NK-92 (cell line): Measurements from ENCODE around the gene GFAP.

Source experiments
- DNase-seq: peaks from one replicate; lab custom pipeline; 2025; ENCODE audit not compliant: unreplicated experiment; lab: John Stamatoyannopoulos, UW

The GFAP gene

GRCh38 chr17:44867841-44868240 lies 47.5 kb downstream of the GFAP start:
- DNase-seq = no peak

DNA sequence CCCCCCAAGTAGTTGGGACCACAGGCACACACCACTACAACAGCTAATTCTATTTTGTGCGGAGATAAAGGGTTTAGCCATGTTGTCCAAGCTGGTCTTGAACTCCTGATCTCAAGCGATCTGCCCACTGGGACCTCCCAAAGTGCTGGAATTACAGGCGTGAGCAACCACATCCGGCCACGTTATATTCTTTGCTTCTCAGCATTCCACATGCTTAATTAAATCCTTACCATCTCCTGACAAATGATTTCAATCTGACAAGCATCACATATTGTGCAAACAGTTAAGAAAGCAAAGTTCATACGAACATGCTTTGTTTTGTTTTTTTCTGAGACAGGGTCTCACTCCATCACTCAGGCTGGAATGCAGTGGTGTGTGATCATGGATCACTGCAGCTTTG lies 49.4 kb downstream of the GFAP start:
- no peak for DNase-seq

GRCh38 chr17:44865231-44865660 lies 50.1 kb downstream of the GFAP start:
- no peak for DNase-seq

GRCh38 chr17:44864831-44865230 lies 50.5 kb downstream of the GFAP start:
- DNase-seq = no peak

- no peak for DNase-seq
Measured at GRCh38 chr17:44863061-44863918, 52.0 kb downstream of the GFAP start.

GRCh38 chr17:44862278-44862914 lies 52.9 kb downstream of the GFAP start:
- DNase-seq = no peak

- no peak for DNase-seq
Measured at GRCh38 chr17:44859701-44860100, 55.6 kb downstream of the GFAP start.

GRCh38 chr17:44854192-44854591 lies 61.1 kb downstream of the GFAP start:
- DNase-seq = no peak
